K562 (cell line): Measurements from ENCODE around the gene P4HTM. TPM values are rescaled to one million over a fixed set of nuclear protein-coding genes. Genes with fewer than 3 reads are reported as not detected.
A peak's percentile ranks its signal among the peaks of the same experiment; 100 is the strongest.

Experiments
- DPF2 ChIP-seq: fragments of 450-650 bp; IDR thresholded peaks from 2 replicates; pipeline ENCODE4 v1.6.1; 2016
- ELF1 ChIP-seq: fragments of 200-800 bp; sonication (Bioruptor generic); IDR thresholded peaks from 2 replicates; pipeline ENCODE4 v1.6.1; 2016; ENCODE audit warnings: missing genetic modification characterization, missing compliant biosample characterization
- HNRNPLL ChIP-seq: fragments of 200-400 bp; formaldehyde crosslinking; IDR thresholded peaks from 2 replicates; pipeline ENCODE4 v1.6.1; 2017; ENCODE audit warnings: low read length, low read depth, mild to moderate bottlenecking; ENCODE audit not compliant: poor library complexity, severe bottlenecking
- MCM2 ChIP-seq: fragments of 450-650 bp; IDR thresholded peaks from 2 replicates; pipeline ENCODE4 v1.6.1; 2017; ENCODE audit warnings: low read depth, mild to moderate bottlenecking
- MXI1 ChIP-seq: IDR thresholded peaks from 2 replicates; pipeline ENCODE4 v1.6.1; 2011; ENCODE audit warnings: low read depth, mild to moderate bottlenecking, improper control_type of control experiment, low read length
- NCOA1 ChIP-seq: fragments of 450-650 bp; IDR thresholded peaks from 2 replicates; pipeline ENCODE4 v1.6.1; 2016; ENCODE audit warnings: low read depth
- NCOR1 ChIP-seq: fragments of 450-650 bp; IDR thresholded peaks from 2 replicates; pipeline ENCODE4 v1.6.1; 2016; ENCODE audit warnings: mild to moderate bottlenecking, moderate library complexity
- NFATC3 ChIP-seq: fragments of 450-650 bp; IDR thresholded peaks from 2 replicates; pipeline ENCODE4 v1.6.1; 2017; ENCODE audit warnings: mild to moderate bottlenecking
- NFXL1 ChIP-seq: fragments of 450-650 bp; formaldehyde crosslinking; IDR thresholded peaks from 2 replicates; pipeline ENCODE4 v1.4.0; 2021; ENCODE audit warnings: mild to moderate bottlenecking
- PCBP1 ChIP-seq: fragments of 200-400 bp; formaldehyde crosslinking; IDR thresholded peaks from 2 replicates; pipeline ENCODE4 v1.6.1; 2018; ENCODE audit warnings: mild to moderate bottlenecking, low read depth, low read length; ENCODE audit not compliant: poor library complexity, severe bottlenecking
- PML ChIP-seq: IDR thresholded peaks from 2 replicates; pipeline ENCODE4 v1.6.1; 2012; ENCODE audit warnings: low read length, inconsistent platforms
- SLC30A9 ChIP-seq: fragments of 250-450 bp; sonication (Bioruptor Pico); IDR thresholded peaks from 2 replicates; pipeline ENCODE4 v1.8.0; 2022; ENCODE audit warnings: mild to moderate bottlenecking, moderate library complexity
- SMC3 ChIP-seq: conservative IDR thresholded peaks from 2 replicates; pipeline ENCODE4 v1.6.1; 2011; ENCODE audit warnings: low read depth, low read length, improper control_type of control experiment; ENCODE audit not compliant: insufficient read depth
- SRSF9 ChIP-seq: fragments of 200-400 bp; formaldehyde crosslinking; IDR thresholded peaks from 2 replicates; pipeline ENCODE4 v1.6.1; 2017; ENCODE audit warnings: low read depth, low read length, borderline replicate concordance
- WHSC1 ChIP-seq: IDR thresholded peaks from one replicate; pipeline ENCODE4 v1.6.1; 2012; ENCODE audit warnings: low read length, control low read depth, inconsistent platforms
- ZNF143 ChIP-seq: sonication (generic); formaldehyde crosslinking; IDR thresholded peaks from 2 replicates; pipeline ENCODE4 v1.9.0; 2022; ENCODE audit warnings: mild to moderate bottlenecking, missing genetic modification reagents
- ZNF212 ChIP-seq: fragments of 450-650 bp; formaldehyde crosslinking; IDR thresholded peaks from 2 replicates; pipeline ENCODE4 v1.4.0; 2020; ENCODE audit warnings: mild to moderate bottlenecking
- ZNF239 ChIP-seq: fragments of 250-450 bp; sonication (Bioruptor Pico); IDR thresholded peaks from 2 replicates; pipeline ENCODE4 v1.4.0; 2020; ENCODE audit warnings: mild to moderate bottlenecking
- ZNF75A ChIP-seq: fragments of 450-650 bp; formaldehyde crosslinking; IDR thresholded peaks from 2 replicates; pipeline ENCODE4 v1.4.0; 2020; ENCODE audit warnings: mild to moderate bottlenecking
- ZNF830 ChIP-seq: fragments of 250-450 bp; sonication (Bioruptor Pico); IDR thresholded peaks from 2 replicates; pipeline ENCODE4 v1.5.0; 2021; ENCODE audit warnings: mild to moderate bottlenecking
- polyA plus RNA-seq, 8 experiments: library from polyadenylated mRNA; depleted of rRNA in 4 of 8; stranded (reverse) in 5 of 8; unstranded in 3 of 8; fragments of >200 nt; fragmentation: Nextera tagmentation in 2 of 8; fragmentation: Illumina TruSeq in 1 of 8; extraction: Ambion mirVana in 2 of 8; extraction: Trizol in 1 of 8; gene quantifications; 2 replicates each; pipeline versions ENCODE4 v1.2.1 to v1.2.3, GENCODE V29; 2011 to 2014; ENCODE audit warnings: inconsistent platforms in 1 of 8, missing spikeins in 1 of 8
- total RNA-seq, 7 experiments: library from RNA; depleted of rRNA in 6 of 7; stranded (reverse); fragments of >200 nt in 6 of 7; fragmentation: Illumina TruSeq in 2 of 7; extraction: Trizol in 2 of 7; gene quantifications; 2 replicates each; pipeline versions ENCODE4 v1.2.1 to v1.2.3, GENCODE V29; 2011 to 2021; ENCODE audit warnings: low replicate concordance in 1 of 7
- TF ChIP-seq, protein P1 (sequence below): sonication (generic); formaldehyde crosslinking; IDR thresholded peaks from 2 replicates; pipeline ENCODE4 v1.8.1; 2023; ENCODE audit warnings: mild to moderate bottlenecking, missing genetic modification reagents, moderate library complexity
- TF ChIP-seq, protein P2 (sequence below): sonication (generic); formaldehyde crosslinking; IDR thresholded peaks from 2 replicates; pipeline ENCODE4 v1.8.1; 2023; ENCODE audit warnings: mild to moderate bottlenecking, missing genetic modification reagents
- TF ChIP-seq, protein P3 (sequence below): fragments of 250-450 bp; sonication (Bioruptor Pico); IDR thresholded peaks from 2 replicates; pipeline ENCODE4 v1.4.0; 2020
- TF ChIP-seq, protein P4 (sequence below): sonication (generic); formaldehyde crosslinking; IDR thresholded peaks from 2 replicates; pipeline ENCODE4 v1.9.0; 2022; ENCODE audit warnings: mild to moderate bottlenecking, missing genetic modification reagents
- TF ChIP-seq, protein P5 (sequence below): fragments of 450-650 bp; formaldehyde crosslinking; IDR thresholded peaks from 2 replicates; pipeline ENCODE4 v1.4.0; 2020; ENCODE audit warnings: mild to moderate bottlenecking, moderate library complexity

Gene P4HTM
- total and polyA plus RNA-seq, 9 of the 15 experiments (the other 6 are each of a cell fraction or from before 2014, with no cell fraction given): 0.09 to 0.66 (median 0.25) TPM; not detected in 2

DNA sequence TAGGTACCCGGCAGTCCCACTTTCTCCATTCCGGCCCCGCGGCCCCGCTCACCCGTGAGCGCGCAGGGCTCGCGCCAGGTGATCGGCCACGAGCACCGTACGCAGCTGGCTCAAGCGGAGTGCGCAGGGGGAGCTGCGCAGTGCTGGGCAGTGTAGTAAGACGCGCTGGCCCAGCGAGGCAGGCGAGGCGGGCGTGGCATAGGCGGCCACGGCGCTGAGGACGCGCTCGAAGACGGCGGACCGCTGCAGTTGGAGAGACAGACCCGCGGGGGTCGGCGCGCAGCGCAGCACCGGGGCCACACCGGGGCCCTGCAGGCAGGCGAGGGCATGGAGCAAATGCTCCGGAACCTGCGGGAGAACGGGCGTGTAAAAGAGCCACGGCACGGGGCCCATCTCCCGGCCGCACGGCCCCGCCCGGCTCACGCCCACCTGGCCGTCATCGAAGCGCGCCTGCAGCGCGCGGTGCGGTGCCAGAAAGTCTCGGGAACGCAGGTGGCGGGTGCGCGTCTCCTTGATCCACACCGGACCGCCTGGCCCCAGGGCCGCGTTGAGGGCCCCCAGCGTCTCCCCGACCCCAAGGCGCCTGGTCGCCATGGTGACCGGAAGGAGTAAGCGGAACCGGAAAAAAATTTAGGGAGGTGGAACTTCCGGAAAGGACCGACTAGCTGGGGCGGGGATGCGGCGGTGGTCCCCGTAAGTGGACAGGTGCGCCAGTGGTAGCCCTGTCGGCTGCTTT lies 28.1 kb downstream of the P4HTM start, which contains the start of gene DALRD3 (continued):
- TF ChIP-seq, protein P1, sequence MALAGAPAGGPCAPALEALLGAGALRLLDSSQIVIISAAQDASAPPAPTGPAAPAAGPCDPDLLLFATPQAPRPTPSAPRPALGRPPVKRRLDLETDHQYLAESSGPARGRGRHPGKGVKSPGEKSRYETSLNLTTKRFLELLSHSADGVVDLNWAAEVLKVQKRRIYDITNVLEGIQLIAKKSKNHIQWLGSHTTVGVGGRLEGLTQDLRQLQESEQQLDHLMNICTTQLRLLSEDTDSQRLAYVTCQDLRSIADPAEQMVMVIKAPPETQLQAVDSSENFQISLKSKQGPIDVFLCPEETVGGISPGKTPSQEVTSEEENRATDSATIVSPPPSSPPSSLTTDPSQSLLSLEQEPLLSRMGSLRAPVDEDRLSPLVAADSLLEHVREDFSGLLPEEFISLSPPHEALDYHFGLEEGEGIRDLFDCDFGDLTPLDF (CRISPR knock-in tag): no peak
- TF ChIP-seq HNRNPLL (peak; percentile 95), ZNF75A (CRISPR knock-in tag) (0 out of 2 replicates have a peak, but pooled peaks have one; percentile 17), NFXL1 (no peak), SRSF9 (no peak), PCBP1 (peak; percentile 45), ZNF212 (CRISPR knock-in tag) (no peak), WHSC1 (no peak), MCM2 (no peak), SLC30A9 (CRISPR knock-in tag) (no peak), NFATC3 (no peak), ZNF830 (CRISPR knock-in tag) (peak; percentile 74), MXI1 (peak; percentile 74; the same call in 1 of the 2 replicates), DPF2 (no peak), SMC3 (no peak), ZNF239 (CRISPR knock-in tag) (no peak), ZNF143 (CRISPR knock-in tag) (no peak), ELF1 (peak; percentile 70), NCOA1 (no peak), PML (no peak), NCOR1 (no peak)
- TF ChIP-seq, protein P2, sequence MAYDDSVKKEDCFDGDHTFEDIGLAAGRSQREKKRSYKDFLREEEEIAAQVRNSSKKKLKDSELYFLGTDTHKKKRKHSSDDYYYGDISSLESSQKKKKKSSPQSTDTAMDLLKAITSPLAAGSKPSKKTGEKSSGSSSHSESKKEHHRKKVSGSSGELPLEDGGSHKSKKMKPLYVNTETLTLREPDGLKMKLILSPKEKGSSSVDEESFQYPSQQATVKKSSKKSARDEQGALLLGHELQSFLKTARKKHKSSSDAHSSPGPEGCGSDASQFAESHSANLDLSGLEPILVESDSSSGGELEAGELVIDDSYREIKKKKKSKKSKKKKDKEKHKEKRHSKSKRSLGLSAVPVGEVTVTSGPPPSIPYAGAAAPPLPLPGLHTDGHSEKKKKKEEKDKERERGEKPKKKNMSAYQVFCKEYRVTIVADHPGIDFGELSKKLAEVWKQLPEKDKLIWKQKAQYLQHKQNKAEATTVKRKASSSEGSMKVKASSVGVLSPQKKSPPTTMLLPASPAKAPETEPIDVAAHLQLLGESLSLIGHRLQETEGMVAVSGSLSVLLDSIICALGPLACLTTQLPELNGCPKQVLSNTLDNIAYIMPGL (CRISPR knock-in tag): no peak
- TF ChIP-seq, protein P3, sequence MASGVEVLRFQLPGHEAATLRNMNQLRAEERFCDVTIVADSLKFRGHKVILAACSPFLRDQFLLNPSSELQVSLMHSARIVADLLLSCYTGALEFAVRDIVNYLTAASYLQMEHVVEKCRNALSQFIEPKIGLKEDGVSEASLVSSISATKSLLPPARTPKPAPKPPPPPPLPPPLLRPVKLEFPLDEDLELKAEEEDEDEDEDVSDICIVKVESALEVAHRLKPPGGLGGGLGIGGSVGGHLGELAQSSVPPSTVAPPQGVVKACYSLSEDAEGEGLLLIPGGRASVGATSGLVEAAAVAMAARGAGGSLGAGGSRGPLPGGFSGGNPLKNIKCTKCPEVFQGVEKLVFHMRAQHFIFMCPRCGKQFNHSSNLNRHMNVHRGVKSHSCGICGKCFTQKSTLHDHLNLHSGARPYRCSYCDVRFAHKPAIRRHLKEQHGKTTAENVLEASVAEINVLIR (CRISPR knock-in tag): peak; percentile 75; the same call in 1 of the 2 replicates
- TF ChIP-seq, protein P4, sequence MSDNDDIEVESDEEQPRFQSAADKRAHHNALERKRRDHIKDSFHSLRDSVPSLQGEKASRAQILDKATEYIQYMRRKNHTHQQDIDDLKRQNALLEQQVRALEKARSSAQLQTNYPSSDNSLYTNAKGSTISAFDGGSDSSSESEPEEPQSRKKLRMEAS (CRISPR knock-in tag): peak; percentile 78
- TF ChIP-seq, protein P5, sequence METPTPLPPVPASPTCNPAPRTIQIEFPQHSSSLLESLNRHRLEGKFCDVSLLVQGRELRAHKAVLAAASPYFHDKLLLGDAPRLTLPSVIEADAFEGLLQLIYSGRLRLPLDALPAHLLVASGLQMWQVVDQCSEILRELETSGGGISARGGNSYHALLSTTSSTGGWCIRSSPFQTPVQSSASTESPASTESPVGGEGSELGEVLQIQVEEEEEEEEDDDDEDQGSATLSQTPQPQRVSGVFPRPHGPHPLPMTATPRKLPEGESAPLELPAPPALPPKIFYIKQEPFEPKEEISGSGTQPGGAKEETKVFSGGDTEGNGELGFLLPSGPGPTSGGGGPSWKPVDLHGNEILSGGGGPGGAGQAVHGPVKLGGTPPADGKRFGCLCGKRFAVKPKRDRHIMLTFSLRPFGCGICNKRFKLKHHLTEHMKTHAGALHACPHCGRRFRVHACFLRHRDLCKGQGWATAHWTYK (CRISPR knock-in tag): 0 out of 2 replicates have a peak, but pooled peaks have one; percentile 43
